ENCODE results near the gene GBE1.

GRCh38 chr3:81713031-81713430 is 48.4 kb downstream of the GBE1 start:
- TF ChIP-seq EZH2 (IDR thresholded peaks at IDR 0.05) (no peak), CTCF (IDR thresholded peaks at IDR 0.05) (no peak), EZH2phosphoT487 (IDR thresholded peaks at IDR 0.05) (no peak)

Measured in neural progenitor cell (in vitro differentiated cells).